Tibial artery (tissue), 4 donors: ENCODE data around the gene RORC.

ENCODE experiments used
- DNase-seq, 2 donors: peaks; one replicate each; pipeline ENCODE4 v3.0.0-alpha.2; 2019
- H3K27ac ChIP-seq, 2 donors: fragments of 200-600 bp; sonication (generic) in 1 of 2; 1 replicate in 1 of 2; 2 replicates in 1 of 2; pipeline ENCODE4 v1.5.1; 2018 to 2019; ENCODE audit warnings: mild to moderate bottlenecking in 1 of 2
- H3K27me3 ChIP-seq, 2 donors: fragments of 200-600 bp; sonication (generic) in 1 of 2; one replicate each; pipeline versions ENCODE4 v1.5.1 to v1.6.0; 2016 to 2019
- H3K36me3 ChIP-seq, 3 donors: fragments of 200-600 bp; sonication (generic) in 2 of 3; one replicate each; pipeline ENCODE4 v1.5.1; 2016 to 2019; ENCODE audit warnings: mild to moderate bottlenecking in 2 of 3
- H3K4me1 ChIP-seq, 4 donors: fragments of 200-600 bp; sonication (generic) in 2 of 4; 1 replicate in 3 of 4; 2 replicates in 1 of 4; pipeline ENCODE4 v1.5.1; 2016 to 2019
- H3K4me3 ChIP-seq, 2 donors: fragments of 200-600 bp; sonication (generic) in 1 of 2; 1 replicate in 1 of 2; 2 replicates in 1 of 2; pipeline ENCODE4 v1.5.1; 2018 to 2019; ENCODE audit warnings: mild to moderate bottlenecking in 2 of 2
- H3K9me3 ChIP-seq, 3 donors: fragments of 200-600 bp; sonication (generic) in 1 of 3; one replicate each; pipeline ENCODE4 v1.5.1; 2016 to 2019
- intact Hi-C: fragments of 100-400 bp; cut with DNase I; formaldehyde crosslinking; loops from one replicate; pipeline ENCODE4 v1.15.0; 2023; ENCODE audit warnings: low total_unique reads
- TF ChIP-seq, protein P1 (sequence below), 2 experiments: fragments of 200-600 bp in 1 of 2; fragments of 450-650 bp in 1 of 2; IDR thresholded peaks; one replicate each; pipeline ENCODE4 v1.5.1; 2017 to 2019; ENCODE audit warnings: antibody characterized with exemption in 2 of 2, mild to moderate bottlenecking in 1 of 2, moderate library complexity in 1 of 2

The RORC gene

GRCh38 chr1:151799179-151800022 is 32.2 kb downstream of the RORC start:
- Histone ChIP-seq H3K4me1 (no peaks in the 10 kb centered on the region), H3K9me3 (no peaks in the 10 kb centered on the region), H3K36me3 (no peaks in the 10 kb centered on the region), H3K4me3 (no peak overlapping the region), H3K27ac (no peak overlapping the region), H3K27me3 (peaks cover 0 to 49% of the 10 kb centered on the region in 2 donors)
- DNase-seq = no peak
- intact Hi-C loops = no loop called here
- TF ChIP-seq, protein P1, sequence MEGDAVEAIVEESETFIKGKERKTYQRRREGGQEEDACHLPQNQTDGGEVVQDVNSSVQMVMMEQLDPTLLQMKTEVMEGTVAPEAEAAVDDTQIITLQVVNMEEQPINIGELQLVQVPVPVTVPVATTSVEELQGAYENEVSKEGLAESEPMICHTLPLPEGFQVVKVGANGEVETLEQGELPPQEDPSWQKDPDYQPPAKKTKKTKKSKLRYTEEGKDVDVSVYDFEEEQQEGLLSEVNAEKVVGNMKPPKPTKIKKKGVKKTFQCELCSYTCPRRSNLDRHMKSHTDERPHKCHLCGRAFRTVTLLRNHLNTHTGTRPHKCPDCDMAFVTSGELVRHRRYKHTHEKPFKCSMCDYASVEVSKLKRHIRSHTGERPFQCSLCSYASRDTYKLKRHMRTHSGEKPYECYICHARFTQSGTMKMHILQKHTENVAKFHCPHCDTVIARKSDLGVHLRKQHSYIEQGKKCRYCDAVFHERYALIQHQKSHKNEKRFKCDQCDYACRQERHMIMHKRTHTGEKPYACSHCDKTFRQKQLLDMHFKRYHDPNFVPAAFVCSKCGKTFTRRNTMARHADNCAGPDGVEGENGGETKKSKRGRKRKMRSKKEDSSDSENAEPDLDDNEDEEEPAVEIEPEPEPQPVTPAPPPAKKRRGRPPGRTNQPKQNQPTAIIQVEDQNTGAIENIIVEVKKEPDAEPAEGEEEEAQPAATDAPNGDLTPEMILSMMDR (IDR thresholded peaks at IDR 0.05) = no peak

- Histone ChIP-seq H3K27me3 (peaks cover 0 to 42% of the 10 kb centered on the region in 2 donors), H3K36me3 (no peaks in the 10 kb centered on the region), H3K4me1 (no peaks in the 10 kb centered on the region), H3K27ac (no peak overlapping the region), H3K9me3 (no peaks in the 10 kb centered on the region), H3K4me3 (no peak overlapping the region)
- no peak for DNase-seq
- TF ChIP-seq, protein P1 (IDR thresholded peaks at IDR 0.05) = no peak
- intact Hi-C loops = no loop called here
Observed at GRCh38 chr1:151798571-151798970, 33.0 kb downstream of the RORC start.

DNA sequence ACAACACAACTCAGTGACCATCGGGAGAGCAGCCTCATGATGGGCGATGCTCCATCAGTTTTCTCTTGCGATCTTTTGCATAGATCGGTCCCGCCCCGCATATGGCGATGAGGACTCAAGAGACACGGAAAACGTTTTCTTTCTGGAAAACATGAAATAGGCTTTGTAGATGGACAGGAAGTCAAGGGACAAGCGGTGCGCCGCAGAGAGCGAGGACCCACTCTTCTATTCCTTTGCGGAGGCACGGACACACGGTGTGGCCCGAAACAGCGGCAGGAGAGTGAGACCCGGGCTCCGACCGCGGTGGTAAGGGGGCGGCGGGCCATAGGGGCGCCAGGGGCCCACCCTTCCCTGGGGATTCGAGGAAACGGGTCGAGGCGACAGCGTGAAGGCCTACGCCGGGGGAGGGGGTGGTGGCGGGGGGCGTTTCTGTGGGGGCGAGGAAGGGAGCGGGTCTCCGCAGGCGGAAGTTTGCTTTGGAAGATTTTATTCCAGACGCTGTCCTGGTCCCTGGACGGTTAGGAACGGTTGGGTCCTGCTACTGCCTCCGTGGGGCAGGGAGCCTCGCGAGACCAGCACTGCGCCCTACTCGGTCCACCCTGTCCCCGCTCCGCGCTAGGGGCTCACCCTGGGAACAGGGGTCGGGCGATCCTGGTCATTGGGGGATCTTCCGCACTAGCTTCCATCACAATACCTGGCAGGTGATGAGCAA is 40.5 kb downstream of the RORC start:
- Histone ChIP-seq H3K4me1 (peaks cover 4 to 14% (median 5%) of the 10 kb centered on the region in 4 donors), H3K4me3 (peak overlapping the region; percentile 57 to 74), H3K9me3 (no peaks in the 10 kb centered on the region), H3K36me3 (no peaks in the 10 kb centered on the region), H3K27me3 (no peaks in the 10 kb centered on the region), H3K27ac (peak overlapping the region; percentile 52 to 71)
- no peak for DNase-seq
- intact Hi-C loops = no loop called here
- TF ChIP-seq, protein P1 (IDR thresholded peaks at IDR 0.05) = no peak

- TF ChIP-seq, protein P1 (IDR thresholded peaks at IDR 0.05) = peak in 1 of 2 experiments; percentile 26
- Histone ChIP-seq H3K36me3 (no peaks in the 10 kb centered on the region), H3K4me3 (peak within 1 kb of the TSS; percentile 57 to 74), H3K9me3 (no peaks in the 10 kb centered on the region), H3K27me3 (no peaks in the 10 kb centered on the region), H3K27ac (peak within 1 kb of the TSS; percentile 52 to 71), H3K4me1 (peaks cover 4 to 14% (median 5%) of the 10 kb centered on the region in 4 donors)
- peak; percentile 98 to 99 for DNase-seq
- intact Hi-C loops = no loop called here
Observed at GRCh38 chr1:151790071-151790939, 41.3 kb downstream of the RORC start, which contains the start of gene TDRKH. TDRKH (minus strand) TSS chr1:151790500; CDS start chr1:151783022, 7,478 bp downstream.

GRCh38 chr1:151787689-151788088 is 43.9 kb downstream of the RORC start:
- intact Hi-C loops = no loop called here
- Histone ChIP-seq H3K9me3 (no peaks in the 10 kb centered on the region), H3K4me3 (no peak overlapping the region), H3K27ac (no peak overlapping the region), H3K4me1 (peaks cover 4 to 14% (median 5%) of the 10 kb centered on the region in 4 donors), H3K36me3 (peaks cover 0 to under 1% (median 0%) of the 10 kb centered on the region in 3 donors), H3K27me3 (no peaks in the 10 kb centered on the region)
- TF ChIP-seq, protein P1 (IDR thresholded peaks at IDR 0.05) = no peak
- no peak for DNase-seq
